Gastrocnemius medialis (tissue), 4 donors: Measurements from ENCODE around the gene TXNDC11.

Experiments used
- CTCF ChIP-seq, 5 experiments: fragments of 450-650 bp in 3 of 5; fragments of 200-600 bp in 2 of 5; sonication (generic) in 2 of 5; IDR thresholded peaks in 4 of 5; conservative IDR thresholded peaks in 1 of 5; 1 replicate in 4 of 5; 2 replicates in 1 of 5; pipeline ENCODE4 v1.5.1; 2016 to 2019; ENCODE audit warnings: antibody characterized with exemption in 5 of 5, mild to moderate bottlenecking in 3 of 5, moderate library complexity in 3 of 5
- POLR2A ChIP-seq, 2 donors: fragments of 450-650 bp; IDR thresholded peaks; one replicate each; pipeline ENCODE4 v1.6.1; 2017; ENCODE audit warnings: antibody characterized with exemption in 2 of 2, mild to moderate bottlenecking in 2 of 2, moderate library complexity in 2 of 2

GRCh38 chr16:11677959-11678881 lies 64.4 kb downstream of the TXNDC11 start:
- no peak for TF ChIP-seq CTCF (IDR thresholded peaks at IDR 0.05 in 4 of 5, conservative IDR thresholded peaks at IDR 0.05 in 1 of 5)
- TF ChIP-seq POLR2A (IDR thresholded peaks at IDR 0.05): no peak
